Measurements from ENCODE around the gene SYT12. TPM values are rescaled to one million over a fixed set of nuclear protein-coding genes. Genes with fewer than 3 reads are reported as not detected.

Gene SYT12, protein sequence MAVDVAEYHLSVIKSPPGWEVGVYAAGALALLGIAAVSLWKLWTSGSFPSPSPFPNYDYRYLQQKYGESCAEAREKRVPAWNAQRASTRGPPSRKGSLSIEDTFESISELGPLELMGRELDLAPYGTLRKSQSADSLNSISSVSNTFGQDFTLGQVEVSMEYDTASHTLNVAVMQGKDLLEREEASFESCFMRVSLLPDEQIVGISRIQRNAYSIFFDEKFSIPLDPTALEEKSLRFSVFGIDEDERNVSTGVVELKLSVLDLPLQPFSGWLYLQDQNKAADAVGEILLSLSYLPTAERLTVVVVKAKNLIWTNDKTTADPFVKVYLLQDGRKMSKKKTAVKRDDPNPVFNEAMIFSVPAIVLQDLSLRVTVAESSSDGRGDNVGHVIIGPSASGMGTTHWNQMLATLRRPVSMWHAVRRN
- polyA plus RNA-seq = 3.3 and 3.8 TPM in 2 replicates

DNA sequence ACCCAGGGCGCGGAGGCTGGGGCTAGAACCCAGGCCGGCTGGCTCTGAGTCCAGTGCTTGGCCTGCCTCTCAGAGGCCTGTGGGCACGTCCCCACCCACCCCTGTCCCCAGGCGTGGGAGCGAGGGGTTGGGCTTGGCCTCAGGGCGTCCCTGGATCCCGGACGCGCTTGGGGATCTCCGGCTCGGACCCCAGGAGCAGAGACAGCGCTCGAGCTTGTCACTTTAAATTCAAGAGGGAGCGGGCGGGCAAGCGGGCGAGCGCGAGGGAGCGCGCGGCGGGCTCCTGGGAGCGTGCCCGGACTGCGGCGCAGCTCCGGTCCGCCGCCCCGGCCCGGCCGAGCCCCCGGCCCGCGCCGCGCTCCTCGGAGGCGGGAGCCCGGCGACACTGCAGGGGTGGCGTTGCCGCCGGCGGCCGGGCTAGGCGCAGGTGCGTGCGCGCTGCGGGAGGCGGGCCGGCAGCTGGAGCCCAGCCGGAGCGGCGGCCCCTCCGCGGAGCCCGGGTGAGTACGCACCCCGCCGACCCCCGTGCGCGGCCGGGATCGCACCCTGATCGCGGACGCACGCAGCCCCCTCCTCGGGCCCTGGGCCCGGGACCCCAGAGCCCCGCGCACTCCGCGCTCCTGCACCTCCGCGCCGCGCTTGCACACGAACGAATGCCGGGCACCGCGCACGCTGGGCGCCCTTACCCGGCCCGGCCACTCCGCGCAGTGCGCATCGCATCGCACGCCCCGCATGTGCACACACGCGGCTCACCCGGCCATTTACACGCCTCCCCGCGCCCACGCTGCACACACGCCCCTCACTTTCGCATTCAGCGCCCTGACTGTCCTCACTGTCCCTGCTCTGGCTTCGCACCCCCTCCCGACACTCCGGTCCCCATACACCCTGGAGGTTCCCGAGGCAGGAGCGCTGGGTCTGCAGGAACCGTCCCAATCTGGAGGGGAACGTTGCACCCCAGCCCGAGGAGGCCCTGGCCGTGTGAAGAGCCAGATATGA lies at the start of gene SYT12:
SYT12 (plus strand) TSS at position 174 of the 996 bp plus-strand sequence. CDS start 7,011 bp downstream, outside the sequence.

DNA sequence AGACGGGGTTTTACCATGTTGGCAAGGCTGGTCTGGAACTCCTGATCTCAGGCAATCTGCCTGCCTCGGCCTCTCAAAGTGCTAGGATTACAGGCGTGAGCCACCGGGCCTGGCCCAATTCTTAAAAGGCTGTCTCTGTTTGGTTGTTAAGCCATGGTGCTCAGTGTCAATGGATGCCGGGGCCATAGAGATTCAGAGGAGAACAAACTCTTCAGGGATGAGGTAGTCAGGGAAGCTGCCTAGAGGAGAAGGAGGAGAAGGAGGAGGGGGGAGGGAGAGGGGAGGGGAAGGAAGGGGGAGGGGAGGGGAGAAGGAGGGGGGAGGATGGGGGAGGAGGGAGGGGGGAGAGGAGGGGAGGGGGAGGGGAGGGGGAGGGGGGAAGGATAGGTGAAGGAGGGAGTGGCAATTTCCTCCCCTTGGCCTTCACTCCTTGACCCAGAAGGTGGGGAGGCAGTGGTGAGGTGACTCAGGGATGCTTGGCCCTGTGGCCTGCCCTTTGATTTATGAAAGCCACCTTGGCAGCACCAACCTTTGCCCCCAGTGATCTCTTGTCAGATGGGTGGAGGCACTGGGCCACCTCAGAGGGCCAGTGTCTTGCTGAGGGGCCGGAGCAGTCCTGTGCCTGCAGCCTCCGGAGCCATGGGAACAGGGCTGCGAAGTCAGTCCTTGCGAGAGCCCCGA lies 48.1 kb upstream of the SYT12 start, which contains the start of gene C11orf86:
C11orf86 (plus strand) TSS at position 581 of the 681 bp plus-strand sequence; CDS start at position 640, 59 bp downstream.

DNA sequence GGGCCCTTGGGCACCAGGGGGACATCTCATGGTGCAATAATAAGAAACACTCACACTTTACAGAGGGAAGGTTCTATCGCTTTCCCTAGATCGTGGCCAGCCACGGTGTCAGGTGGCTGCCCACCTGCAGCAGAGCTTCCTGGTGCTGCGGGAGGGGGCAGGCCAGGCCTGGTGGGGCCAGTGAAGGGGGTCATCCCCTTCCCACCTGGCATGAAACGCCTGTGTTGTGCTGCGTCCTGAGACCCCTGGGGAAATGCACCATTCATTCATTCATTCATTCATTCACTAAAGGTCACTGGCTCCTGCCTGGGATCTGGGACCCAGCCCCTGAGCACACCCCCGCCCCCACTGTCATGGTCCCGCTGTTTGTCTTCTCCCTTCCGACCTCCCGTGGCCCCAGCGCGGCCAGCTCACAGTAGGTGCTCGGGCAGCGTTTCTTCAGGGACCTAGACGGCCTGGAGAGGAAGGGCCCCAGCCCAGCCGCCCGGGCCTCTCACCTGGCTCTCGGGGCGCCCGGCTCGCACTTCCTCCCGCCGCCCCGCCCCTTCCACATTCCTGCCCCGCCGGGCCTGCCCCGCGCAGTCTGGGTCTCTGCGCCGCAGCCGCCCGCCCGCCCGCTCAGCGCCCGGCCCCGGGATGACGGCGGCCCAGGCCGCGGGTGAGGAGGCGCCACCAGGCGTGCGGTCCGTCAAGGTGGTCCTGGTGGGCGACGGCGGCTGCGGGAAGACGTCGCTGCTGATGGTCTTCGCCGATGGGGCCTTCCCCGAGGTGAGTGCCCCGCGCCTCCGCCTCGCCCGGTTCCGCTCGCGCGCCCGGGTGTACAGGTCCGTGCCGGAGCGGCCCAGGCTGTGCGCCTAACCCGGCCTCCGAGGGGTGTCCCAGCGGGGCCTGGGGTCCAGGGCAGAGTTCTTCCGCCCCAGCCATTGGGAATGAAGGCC lies 33.6 kb downstream of the SYT12 start, which contains the start of gene RHOD:
RHOD (plus strand) TSS at position 581 of the 938 bp plus-strand sequence; CDS start at position 637, 56 bp downstream.

Other genes with a start within 250 kb of the SYT12 start
- 3.7 and 8.7 TPM in 2 replicates for gene RCE1, start 179.7 kb upstream of the SYT12 start, polyA plus RNA-seq
- 0.47 and 0.60 TPM in 2 replicates for gene LRFN4, start 166.1 kb upstream of the SYT12 start, polyA plus RNA-seq
- 6.6 and 10.7 TPM in 2 replicates for gene PC, start 64.8 kb upstream of the SYT12 start, polyA plus RNA-seq
- not detected in 2 replicates for gene C11orf86, start 47.8 kb upstream of the SYT12 start, polyA plus RNA-seq
- not detected in 2 replicates for gene RHOD, start 33.7 kb downstream of the SYT12 start, polyA plus RNA-seq
- gene KDM2A, start 96.1 kb downstream of the SYT12 start, polyA plus RNA-seq = 7.3 and 8.0 TPM in 2 replicates
- 1.1 and 1.2 TPM in 2 replicates for gene GRK2, start 243.3 kb downstream of the SYT12 start, polyA plus RNA-seq